Measurements from ENCODE around the gene DNASE1L1. TPM values are rescaled to one million over a fixed set of nuclear protein-coding genes. Genes with fewer than 3 reads are reported as not detected.

The DNASE1L1 gene
- total and polyA plus RNA-seq, 4 donors: 9.3 to 22.1 (median 16.7) TPM

DNA sequence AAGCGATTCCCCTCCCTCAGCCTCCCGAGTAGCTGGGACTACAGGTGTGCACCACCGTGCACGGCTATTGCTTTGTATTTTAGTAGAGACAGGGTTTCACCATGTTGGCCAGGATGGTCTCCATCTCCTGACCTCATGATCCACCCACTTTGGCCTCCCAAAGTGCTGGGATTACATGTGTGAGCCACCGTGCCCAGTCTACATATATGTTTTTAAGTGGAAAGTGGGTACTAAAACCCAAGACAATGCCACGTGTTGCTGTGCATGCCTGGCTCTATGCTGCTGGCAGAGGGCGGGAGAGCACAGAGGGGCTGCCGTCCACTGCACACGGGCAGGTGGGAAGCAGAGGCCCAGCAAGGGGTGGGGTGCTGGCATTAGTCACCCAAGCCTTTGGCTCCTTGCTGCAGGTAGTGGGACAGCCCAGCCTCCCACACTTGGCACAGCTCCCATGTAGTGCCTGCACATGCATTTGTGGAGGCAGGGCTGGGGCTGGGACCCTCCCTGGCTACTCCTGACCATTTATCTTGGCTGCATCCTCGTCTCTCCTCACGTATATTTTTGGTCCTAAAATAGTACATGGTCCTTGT lies 26.5 kb downstream of the DNASE1L1 start:
- no peak for DNase-seq (ENCODE audit: low spot score)
- peaks cover 3 to 11% (median 7%) of the 10 kb centered on the region in 4 donors for H3K4me1 ChIP-seq (ENCODE audit: control insufficient read depth in 4 of 4, insufficient read depth in 4 of 4, low read length in 3 of 4)
- H3K27me3 ChIP-seq (ENCODE audit: control insufficient read depth in 4 of 4, insufficient read depth in 4 of 4, low read length in 3 of 4): no peaks in the 10 kb centered on the region
- H3K9ac ChIP-seq (ENCODE audit: low read depth in 1 of 2, low read length in 2 of 2): no peak overlapping the region
- TF ChIP-seq, protein P1, sequence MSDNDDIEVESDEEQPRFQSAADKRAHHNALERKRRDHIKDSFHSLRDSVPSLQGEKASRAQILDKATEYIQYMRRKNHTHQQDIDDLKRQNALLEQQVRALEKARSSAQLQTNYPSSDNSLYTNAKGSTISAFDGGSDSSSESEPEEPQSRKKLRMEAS (IDR thresholded peaks at IDR 0.05): no peak
- TF ChIP-seq, protein P2, sequence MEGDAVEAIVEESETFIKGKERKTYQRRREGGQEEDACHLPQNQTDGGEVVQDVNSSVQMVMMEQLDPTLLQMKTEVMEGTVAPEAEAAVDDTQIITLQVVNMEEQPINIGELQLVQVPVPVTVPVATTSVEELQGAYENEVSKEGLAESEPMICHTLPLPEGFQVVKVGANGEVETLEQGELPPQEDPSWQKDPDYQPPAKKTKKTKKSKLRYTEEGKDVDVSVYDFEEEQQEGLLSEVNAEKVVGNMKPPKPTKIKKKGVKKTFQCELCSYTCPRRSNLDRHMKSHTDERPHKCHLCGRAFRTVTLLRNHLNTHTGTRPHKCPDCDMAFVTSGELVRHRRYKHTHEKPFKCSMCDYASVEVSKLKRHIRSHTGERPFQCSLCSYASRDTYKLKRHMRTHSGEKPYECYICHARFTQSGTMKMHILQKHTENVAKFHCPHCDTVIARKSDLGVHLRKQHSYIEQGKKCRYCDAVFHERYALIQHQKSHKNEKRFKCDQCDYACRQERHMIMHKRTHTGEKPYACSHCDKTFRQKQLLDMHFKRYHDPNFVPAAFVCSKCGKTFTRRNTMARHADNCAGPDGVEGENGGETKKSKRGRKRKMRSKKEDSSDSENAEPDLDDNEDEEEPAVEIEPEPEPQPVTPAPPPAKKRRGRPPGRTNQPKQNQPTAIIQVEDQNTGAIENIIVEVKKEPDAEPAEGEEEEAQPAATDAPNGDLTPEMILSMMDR (IDR thresholded peaks at IDR 0.05; ENCODE audit: low read depth, low read length, missing input control): no peak
- TF ChIP-seq RAD21 (IDR thresholded peaks at IDR 0.05): no peak
- no peak for TF ChIP-seq GABPA (IDR thresholded peaks at IDR 0.05 in 1 of 2, conservative IDR thresholded peaks at IDR 0.05 in 1 of 2)
- no peak for TF ChIP-seq YY1 (IDR thresholded peaks at IDR 0.05)
- TF ChIP-seq RXRA (IDR thresholded peaks at IDR 0.05): no peak
- TF ChIP-seq FOXA2 (IDR thresholded peaks at IDR 0.05): no peak
- no peak for TF ChIP-seq HNF4A (conservative IDR thresholded peaks at IDR 0.05)
- TF ChIP-seq EGR1 (IDR thresholded peaks at IDR 0.05; ENCODE audit: low read depth in 2 of 2): no peak
- no peak for TF ChIP-seq SP1 (IDR thresholded peaks at IDR 0.05)
- TF ChIP-seq, protein P3, sequence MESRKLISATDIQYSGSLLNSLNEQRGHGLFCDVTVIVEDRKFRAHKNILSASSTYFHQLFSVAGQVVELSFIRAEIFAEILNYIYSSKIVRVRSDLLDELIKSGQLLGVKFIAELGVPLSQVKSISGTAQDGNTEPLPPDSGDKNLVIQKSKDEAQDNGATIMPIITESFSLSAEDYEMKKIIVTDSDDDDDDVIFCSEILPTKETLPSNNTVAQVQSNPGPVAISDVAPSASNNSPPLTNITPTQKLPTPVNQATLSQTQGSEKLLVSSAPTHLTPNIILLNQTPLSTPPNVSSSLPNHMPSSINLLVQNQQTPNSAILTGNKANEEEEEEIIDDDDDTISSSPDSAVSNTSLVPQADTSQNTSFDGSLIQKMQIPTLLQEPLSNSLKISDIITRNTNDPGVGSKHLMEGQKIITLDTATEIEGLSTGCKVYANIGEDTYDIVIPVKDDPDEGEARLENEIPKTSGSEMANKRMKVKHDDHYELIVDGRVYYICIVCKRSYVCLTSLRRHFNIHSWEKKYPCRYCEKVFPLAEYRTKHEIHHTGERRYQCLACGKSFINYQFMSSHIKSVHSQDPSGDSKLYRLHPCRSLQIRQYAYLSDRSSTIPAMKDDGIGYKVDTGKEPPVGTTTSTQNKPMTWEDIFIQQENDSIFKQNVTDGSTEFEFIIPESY (IDR thresholded peaks at IDR 0.05): no peak
- no peak for TF ChIP-seq HNF4G (IDR thresholded peaks at IDR 0.05)
- TF ChIP-seq JUND (IDR thresholded peaks at IDR 0.05): no peak
- no peak for TF ChIP-seq NR2F2 (IDR thresholded peaks at IDR 0.05)
- no peak for TF ChIP-seq TAF1 (conservative IDR thresholded peaks at IDR 0.05)
- TF ChIP-seq, protein P4, sequence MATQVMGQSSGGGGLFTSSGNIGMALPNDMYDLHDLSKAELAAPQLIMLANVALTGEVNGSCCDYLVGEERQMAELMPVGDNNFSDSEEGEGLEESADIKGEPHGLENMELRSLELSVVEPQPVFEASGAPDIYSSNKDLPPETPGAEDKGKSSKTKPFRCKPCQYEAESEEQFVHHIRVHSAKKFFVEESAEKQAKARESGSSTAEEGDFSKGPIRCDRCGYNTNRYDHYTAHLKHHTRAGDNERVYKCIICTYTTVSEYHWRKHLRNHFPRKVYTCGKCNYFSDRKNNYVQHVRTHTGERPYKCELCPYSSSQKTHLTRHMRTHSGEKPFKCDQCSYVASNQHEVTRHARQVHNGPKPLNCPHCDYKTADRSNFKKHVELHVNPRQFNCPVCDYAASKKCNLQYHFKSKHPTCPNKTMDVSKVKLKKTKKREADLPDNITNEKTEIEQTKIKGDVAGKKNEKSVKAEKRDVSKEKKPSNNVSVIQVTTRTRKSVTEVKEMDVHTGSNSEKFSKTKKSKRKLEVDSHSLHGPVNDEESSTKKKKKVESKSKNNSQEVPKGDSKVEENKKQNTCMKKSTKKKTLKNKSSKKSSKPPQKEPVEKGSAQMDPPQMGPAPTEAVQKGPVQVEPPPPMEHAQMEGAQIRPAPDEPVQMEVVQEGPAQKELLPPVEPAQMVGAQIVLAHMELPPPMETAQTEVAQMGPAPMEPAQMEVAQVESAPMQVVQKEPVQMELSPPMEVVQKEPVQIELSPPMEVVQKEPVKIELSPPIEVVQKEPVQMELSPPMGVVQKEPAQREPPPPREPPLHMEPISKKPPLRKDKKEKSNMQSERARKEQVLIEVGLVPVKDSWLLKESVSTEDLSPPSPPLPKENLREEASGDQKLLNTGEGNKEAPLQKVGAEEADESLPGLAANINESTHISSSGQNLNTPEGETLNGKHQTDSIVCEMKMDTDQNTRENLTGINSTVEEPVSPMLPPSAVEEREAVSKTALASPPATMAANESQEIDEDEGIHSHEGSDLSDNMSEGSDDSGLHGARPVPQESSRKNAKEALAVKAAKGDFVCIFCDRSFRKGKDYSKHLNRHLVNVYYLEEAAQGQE (IDR thresholded peaks at IDR 0.05): no peak
- TF ChIP-seq FOXA1 (IDR thresholded peaks at IDR 0.05): no peak
- TF ChIP-seq, protein P5, sequence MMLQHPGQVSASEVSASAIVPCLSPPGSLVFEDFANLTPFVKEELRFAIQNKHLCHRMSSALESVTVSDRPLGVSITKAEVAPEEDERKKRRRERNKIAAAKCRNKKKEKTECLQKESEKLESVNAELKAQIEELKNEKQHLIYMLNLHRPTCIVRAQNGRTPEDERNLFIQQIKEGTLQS (IDR thresholded peaks at IDR 0.05): no peak
- H3K36me3 ChIP-seq (ENCODE audit: control insufficient read depth in 4 of 4, insufficient read depth in 3 of 4, low read depth in 1 of 4, low read length in 3 of 4): no peaks in the 10 kb centered on the region
- no peaks in the 10 kb centered on the region for H3K9me3 ChIP-seq (ENCODE audit: control insufficient read depth in 4 of 4, low read length in 3 of 4)
- H3K27ac ChIP-seq (ENCODE audit: low read depth in 1 of 2, low read length in 2 of 2): no peak overlapping the region
- WGBS: 85% methylated on average over 11 of the region's 11 CpGs
- no peak overlapping the region for H3K4me3 ChIP-seq (ENCODE audit: low read depth in 1 of 3, low read length in 3 of 3)
